Stimulated activated CD8-positive, alpha-beta memory T cell treated with anti-CD3 and anti-CD28 coated beads, Interleukin-12 subunit alpha, Interleukin-12 subunit beta, amount 100 ng/mL, for 4 hours (primary cell): ENCODE data around the gene VCY1B.
"Not testable (repeated sequence)": the region's sequence is repeated elsewhere in the genome, so short reads cannot be mapped to it uniquely, and the experiment has no call there.

Experiments
- DNase-seq: peaks from one replicate; pipeline ENCODE4 v3.0.0-alpha.2; 2020; ENCODE audit warnings: low read depth

The VCY1B gene

GRCh38 chrY:14055927-14056326 is at the start of gene VCY1B:
VCY1B (plus strand) TSS chrY:14056227; CDS start chrY:14056290, 63 bp downstream.
- DNase-seq = not testable (repeated sequence)

- DNase-seq = not testable (repeated sequence)
Measured at GRCh38 chrY:14011916-14012315, 44.1 kb upstream of the VCY1B start.

- not testable (repeated sequence) for DNase-seq
Measured at GRCh38 chrY:14030395-14030794, 25.6 kb upstream of the VCY1B start.

GRCh38 chrY:14085877-14086276 is 29.9 kb downstream of the VCY1B start:
- no peak for DNase-seq
